GM21529 (cell line): ENCODE data around the gene GLIS2.

Experiments used
- ATAC-seq: cut with Tn5 transposase; IDR thresholded peaks from one replicate; pipeline ENCODE4 v1.9.1; 2021; ENCODE audit not compliant: unreplicated experiment

Gene GLIS2

DNA sequence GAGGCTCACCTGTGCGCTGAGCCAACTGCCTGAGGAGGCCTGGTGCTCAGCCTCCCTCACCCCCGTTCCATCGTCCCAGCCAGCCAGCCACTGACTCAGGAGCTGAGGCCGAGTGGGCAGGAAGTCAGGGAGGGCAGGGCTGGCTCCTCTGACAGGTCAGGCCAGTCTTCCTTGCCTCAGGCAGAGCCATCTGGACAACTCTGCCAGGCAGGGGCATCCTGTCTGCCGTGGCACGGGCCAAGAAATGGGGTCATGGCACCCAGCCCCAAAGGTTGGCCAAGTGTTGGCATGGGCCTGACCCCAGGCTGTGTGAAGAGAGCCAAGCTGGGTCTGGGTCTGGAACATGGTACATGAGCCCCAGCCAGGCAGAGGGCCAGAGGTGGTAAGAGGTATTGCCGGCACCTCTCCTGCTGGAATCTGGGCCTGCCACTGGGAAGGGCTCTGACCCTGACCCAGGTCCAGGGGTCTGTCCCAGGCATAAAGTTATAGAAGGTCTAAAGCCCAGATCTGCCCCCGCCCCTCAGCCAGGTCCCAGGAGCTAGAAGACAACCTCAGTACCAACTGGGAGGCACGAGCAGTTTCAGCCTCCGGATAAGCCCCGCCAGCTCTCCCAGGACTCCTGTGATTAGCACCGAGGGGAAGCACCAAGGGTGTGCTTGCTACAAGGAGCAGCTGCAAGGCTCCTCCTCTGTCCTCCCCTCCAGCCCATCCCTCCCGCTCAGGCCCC lies 53.3 kb downstream of the GLIS2 start:
- ATAC-seq, result no peak

DNA sequence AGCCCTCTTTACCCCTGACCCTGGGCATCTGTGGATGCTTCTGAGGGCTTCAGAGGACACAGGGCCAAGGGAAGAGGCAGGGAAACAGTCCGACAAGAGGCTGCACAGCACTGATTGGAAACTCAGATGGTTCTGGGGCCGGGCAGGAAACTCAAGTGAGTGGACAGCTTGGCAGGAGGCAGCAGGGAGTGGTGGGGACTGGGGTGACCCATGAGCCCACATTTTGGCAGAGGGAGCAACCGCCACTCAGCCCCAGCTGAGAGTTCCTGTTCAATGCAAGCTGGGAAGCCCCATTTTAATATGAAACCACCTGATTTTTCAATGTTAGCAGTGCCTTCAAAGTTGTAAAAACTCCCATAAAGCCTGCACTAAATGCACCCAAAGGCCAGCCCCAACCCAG lies 54.3 kb downstream of the GLIS2 start:
- no peak for ATAC-seq

DNA sequence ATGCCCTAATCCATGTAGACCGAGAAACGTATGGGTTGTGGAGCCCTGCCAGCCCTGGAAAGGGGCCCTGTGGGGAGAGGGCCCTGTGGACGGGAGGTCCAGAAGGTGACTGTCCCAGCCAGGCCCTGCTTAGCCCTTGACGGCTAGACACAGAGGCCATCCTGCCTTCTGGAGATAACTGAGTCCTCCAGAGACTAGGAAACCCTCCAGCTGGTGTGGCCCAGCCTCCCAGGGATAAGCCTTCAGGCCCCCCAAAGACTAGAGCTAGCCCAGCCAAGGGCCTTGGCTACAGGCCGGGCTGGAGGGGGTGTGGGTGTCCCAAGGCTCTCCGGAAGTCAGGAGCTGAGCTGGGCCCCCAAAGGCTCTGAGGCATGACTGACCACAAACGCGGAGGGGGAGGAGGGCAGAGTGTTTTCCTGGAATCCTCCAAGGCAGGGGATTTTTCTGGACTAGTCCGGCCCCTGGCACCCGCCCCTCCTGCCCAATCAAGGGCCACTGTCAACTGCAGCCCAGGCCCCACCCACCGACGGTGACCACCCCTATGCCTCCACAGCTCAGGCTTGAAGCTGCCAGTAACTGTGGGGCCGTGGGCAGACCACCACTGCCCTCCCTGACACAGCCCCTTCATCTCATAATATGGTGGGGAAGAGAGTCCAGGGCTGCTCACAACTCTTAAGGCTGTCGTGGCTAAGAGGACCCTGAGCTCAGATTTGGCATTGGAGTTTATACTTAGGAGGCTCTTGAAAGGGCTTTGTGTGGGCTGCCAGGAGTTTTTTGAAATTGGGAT lies 54.9 kb downstream of the GLIS2 start:
- ATAC-seq, result no peak

DNA sequence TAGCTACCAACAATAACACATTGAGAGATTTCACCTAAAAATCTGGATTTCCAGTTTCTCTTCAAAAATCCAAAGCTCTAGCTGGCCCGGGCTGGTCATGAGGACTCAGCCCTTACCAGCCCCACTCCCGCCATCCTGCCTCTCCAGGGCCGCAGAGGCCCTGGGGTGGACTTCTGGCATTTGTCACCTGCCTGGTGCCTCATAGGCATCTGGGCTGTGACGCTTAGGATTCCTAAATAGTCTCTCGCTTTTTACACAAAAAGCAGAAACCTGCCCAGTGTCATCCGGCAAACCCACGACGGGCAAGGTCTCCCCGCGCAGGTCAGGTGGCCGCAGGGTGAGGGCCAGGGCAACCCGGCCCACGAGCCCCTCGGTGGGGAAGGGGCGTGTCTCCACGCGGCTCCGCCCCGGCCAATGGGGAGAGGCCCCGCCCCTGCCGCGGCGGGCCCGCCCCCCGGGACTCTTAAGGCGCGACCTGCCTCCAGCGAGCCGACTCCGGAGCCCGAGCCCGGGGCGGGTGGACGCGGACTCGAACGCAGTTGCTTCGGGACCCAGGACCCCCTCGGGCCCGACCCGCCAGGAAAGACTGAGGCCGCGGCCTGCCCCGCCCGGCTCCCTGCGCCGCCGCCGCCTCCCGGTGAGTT lies 55.6 kb downstream of the GLIS2 start, which contains the start of gene VASN:
Gene VASN (plus strand): TSS at position 492 of the 644 bp plus-strand sequence. CDS start 9,030 bp downstream, outside the sequence.
- peak; percentile 76 for ATAC-seq

DNA sequence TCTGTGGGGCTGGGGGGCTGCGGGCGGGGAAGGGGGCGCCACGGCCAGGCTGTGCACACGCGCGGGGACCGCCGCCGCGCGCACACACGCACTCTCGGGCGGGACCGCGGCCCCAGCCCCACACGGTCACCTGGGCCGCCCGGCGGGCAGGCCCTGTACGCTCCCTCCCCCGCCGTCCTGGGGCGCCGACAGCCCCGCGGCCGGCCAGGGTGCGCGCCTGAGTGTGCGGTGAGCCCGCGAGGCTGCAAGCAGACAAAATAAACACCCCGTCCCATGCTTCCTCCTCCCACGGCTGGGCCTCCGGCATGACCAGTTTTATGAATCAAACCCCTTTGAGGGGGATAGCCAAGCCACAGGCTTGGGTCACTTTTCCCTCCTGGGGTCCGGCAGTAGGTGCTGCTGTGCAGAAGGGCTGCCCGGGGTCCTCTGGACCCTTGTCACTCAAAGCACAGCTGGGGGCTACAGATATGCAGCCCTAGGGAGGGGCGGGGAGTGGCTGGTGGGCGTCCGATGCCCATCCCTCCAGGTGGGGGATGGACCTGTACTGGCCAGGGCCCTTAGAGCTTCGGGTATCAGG lies 56.2 kb downstream of the GLIS2 start:
- peak; percentile 45 for ATAC-seq

DNA sequence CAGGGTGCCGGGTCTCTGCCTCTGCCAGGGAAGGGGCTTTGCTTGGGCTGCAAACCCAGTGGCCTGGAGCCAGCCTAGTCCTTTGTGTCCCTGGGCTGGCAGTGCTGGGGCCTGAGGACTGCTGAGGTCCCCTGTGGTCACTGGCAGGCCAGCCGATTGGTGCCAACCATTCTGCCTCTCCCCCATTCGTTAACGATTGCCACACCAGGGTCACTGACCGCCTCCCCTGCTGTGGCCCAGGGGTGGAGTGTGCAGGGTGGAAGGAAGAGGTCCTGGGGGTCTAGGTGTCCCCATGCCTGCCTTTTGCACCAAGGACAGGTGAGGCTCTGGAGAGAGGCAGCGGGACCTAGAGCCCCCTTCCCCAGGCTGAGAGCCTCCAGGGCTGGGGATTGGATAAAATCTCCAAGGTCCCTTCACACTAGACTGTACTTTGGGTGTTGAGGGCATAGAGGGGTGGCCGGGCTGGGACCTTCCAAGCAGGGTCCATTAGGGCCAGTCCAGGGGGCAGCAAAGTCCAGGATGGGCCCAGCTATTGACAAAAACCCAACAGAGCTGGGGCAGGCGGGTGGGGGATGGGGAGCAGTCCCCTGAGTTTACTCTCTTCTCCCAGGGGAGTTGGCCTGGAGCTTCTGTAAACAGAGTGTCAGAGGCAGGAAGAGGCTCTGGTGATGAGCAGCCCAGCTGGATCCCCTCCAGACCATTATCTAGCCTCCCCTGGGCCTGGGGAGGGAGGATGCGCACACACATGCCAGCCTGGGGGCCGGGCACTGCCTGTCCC lies 56.9 kb downstream of the GLIS2 start:
- no peak for ATAC-seq

DNA sequence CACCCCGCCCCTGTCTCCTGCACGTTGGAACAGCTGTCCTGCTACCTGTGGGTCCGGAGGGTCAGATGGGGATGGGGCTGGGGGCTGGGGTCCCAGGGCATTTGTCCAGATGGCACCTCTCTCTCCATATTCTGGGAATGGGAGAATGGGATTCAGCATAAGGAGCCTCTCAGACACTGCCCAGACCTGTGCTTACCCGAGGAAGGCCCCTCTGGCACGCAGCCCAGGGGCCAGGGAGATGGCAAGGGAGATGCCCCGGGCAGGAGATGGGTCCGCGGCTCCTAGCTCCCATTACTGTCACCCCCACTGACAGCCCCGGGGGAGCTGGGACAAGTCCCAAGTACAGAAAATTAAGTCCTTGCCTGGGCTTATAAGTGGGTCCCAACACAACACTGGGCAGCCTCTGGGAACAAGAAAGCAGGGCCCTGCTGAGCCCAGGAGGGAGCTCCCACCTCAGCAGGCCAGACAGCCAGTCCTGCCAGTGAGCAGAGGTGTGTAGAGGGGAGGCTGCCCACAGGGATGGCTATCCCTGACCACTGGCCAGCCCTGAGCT lies 57.6 kb downstream of the GLIS2 start:
- no peak for ATAC-seq

DNA sequence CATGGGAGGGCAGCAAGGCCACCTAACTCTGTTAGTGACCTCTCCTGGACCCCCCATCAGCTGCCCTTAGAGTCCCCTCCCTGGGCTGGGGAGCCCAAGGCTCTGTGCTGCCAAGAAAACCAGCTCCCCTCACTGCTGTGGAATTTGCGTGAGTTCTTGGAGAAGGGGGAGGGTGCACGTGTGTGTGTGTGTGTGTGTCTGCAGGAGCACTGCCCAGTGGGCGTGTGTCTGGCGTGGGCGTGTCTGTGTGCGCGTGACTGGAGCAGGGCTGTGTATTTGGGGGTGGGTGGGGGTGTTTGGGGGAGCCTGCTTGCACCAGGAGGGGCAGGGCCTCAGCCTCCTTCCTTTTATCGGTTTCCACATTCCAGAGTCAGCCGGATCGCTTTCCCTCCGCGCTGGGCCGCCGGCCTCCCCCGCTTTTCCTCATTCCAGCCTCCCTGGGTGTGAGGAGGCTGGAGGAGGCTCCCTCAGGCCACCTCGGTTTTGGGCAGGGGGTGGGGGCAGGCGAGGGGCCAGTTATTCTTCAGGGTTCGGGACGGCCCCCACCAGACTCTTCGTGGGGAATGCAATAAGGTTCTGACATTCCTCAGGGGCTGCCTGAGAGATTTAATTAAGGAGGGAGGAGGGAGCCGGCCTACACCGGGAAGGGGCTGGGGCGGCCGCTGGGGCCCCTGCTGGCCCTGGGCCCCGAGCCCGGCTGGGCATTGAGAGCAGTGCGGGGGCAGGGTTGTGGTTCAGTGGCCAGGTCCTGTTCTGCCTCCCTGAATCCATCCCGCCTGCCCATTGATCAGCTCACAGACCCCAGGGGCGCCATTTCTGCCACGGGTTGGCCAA lies 58.3 kb downstream of the GLIS2 start:
- no peak for ATAC-seq

DNA sequence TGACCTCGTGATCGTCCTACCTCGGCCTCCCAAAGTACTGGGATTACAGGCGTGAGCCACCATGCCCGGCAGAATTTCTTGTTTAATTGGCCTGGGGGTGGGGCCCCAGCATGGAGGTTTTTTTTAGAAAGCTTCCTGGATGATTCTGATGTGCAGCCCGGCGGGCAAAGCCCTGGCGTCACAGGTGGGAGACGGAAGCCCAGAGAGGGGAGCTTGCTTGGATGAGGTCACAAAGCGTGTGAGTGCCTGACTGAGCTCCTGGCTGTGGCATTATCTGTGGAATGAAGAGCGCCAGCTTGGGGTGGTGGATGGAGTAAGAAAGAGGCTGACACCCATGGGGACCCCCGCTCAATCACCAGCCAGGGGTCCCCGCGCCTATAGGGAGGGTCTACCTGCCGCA lies 59.9 kb downstream of the GLIS2 start:
- ATAC-seq, result no peak

DNA sequence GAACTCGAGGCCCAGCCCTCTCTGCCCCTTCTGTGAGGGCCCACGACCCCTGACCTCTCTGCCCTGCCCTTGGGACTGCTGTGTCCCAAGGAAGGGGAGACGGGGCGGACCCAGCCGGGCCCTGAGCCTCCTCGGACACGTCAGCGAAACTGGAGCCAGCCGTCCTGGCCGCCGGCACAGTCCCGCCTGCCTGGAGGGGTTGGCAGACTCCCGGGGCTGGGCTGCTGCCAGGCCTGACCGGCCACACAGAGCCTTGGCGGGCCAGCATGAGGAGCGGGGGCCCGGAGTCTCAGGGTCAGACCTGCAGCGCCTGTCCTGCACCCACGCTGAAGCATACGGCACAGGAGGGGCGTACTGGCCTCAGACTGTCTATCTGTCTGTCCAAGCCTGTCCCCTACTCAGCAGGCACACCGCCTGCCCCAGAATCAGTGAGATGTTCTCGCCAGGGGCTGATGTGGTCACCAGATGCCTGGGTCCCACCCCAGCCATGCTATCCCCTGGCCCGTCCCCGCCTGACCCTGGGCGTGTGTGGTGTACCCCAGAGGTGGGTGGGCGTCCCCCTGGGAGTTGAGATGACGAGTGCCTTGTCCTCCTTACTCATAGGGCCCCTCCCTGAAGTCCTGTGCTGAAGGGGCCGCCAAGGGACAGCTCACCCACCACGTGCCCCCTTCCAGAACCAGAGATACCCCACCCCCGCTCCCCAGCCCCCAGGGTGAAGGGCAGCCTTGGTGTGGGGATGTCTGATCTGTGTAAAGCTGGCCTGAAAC lies 60.4 kb downstream of the GLIS2 start:
- no peak for ATAC-seq

DNA sequence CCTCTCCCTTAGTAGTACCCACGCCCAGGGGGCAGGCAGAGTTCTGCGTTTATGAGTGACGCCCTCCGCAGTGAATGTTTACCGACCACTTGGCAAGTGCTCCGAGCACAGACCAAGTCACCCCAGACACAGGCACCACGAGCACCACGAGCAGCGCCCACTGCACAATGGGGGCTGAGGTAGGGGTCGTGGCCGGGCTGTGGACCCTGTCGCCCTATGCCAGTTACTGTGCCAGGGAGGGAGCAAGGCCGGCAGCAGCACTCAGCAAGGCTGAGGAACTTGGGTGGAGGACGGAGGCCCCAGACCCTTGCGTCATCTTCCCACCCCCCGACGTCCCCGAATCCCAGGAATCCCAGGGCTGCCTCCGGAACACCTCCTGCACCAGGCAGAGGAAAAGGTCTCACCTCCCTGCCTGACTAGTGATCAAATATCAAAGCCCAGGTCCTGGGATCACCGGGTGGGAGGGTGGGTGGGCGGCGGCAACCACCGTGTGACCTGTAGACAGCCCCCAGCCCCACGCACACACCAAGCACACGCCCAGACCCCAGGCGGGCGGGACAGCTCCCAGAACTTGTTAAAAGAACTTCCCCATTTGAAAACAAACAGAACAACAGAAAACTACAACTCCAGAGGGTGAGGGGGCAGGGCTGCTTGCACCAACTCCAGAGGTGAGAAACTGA lies 61.2 kb downstream of the GLIS2 start:
- ATAC-seq, result no peak

DNA sequence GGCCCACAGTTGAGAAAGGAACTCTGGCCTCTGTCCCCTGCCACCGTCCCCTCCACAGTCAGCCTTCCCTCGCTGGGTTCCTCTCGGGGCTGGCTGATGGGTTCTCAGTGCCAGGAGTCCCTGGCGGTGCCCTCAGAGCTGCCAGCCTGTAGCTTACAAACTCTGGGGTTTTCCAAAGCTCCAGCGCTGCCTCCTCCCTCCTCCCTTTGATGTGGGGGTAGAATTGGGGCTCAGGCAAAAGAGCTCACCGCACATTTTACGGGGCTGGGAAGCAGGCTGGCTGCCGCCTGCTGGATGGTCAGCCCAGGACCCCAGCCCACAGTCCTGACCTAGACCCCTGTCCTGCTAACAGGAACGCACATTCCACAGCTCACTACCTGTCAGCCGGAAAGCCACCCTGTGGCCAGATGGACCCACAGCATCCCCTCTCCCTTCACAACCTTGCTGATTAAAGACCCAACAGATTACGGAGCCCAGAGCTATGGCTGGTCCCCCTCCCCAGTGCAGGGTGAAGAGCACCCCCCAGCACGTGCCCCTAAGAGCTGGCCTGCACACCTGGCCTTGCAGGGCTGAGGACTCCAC lies 61.8 kb downstream of the GLIS2 start:
- no peak for ATAC-seq

DNA sequence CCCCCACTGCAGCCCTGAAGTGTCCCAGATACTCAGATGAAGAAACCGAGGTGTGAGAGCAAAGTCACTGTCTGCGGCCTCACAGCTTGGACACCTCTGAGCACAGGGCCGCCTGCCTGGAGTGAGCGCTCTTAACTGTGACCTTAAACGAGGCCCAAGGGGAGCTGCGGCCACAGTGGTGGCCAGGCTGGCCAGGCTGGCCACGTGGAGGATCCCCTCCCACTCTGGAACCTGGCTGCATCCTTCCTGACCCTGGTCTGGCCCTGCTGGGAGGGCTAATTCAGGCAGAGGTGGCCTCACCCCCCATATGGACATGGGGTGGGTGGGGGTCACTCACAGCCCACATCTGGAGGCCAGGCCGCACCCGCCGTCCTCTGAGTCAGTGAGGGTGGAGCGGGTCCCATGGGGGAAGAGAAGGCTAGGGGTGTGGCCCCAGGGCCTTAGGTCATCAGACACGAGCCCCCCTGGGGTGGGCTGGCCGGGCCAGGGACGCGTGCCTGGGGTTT lies 62.3 kb downstream of the GLIS2 start:
- no peak for ATAC-seq

DNA sequence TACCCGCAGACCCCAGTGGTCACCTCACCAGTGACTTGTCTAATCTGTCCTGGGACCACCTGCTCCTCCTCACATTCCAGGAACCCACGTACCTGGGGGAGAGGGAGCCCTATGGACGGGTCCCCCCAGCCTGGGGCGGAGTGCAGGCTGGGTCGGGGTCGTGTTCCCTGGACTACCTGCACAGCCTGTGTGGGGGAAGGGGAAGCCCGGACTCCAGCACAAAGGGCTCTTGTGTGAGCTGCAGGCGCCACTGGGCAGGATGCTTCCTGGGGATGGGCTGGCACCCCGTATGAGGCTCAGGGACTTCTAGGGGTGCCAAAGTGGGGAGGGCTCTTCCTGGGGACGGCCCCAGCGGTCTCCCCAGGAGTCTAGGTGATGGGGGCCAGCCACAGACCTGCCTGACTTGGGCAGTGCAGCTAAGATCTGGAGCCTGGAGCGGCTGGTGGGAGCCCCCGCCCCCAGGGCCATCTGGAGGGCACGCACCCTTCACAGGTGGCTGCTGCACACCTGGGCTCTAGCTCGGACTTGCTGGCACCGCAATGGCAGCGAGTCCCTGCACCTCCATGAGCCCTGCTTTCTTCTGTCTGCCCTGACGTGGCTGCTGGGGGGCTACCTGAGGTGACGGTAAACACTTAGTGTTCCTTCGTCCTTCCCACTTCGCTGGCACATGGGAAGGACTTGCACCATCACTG lies 63.3 kb downstream of the GLIS2 start:
- no peak for ATAC-seq

DNA sequence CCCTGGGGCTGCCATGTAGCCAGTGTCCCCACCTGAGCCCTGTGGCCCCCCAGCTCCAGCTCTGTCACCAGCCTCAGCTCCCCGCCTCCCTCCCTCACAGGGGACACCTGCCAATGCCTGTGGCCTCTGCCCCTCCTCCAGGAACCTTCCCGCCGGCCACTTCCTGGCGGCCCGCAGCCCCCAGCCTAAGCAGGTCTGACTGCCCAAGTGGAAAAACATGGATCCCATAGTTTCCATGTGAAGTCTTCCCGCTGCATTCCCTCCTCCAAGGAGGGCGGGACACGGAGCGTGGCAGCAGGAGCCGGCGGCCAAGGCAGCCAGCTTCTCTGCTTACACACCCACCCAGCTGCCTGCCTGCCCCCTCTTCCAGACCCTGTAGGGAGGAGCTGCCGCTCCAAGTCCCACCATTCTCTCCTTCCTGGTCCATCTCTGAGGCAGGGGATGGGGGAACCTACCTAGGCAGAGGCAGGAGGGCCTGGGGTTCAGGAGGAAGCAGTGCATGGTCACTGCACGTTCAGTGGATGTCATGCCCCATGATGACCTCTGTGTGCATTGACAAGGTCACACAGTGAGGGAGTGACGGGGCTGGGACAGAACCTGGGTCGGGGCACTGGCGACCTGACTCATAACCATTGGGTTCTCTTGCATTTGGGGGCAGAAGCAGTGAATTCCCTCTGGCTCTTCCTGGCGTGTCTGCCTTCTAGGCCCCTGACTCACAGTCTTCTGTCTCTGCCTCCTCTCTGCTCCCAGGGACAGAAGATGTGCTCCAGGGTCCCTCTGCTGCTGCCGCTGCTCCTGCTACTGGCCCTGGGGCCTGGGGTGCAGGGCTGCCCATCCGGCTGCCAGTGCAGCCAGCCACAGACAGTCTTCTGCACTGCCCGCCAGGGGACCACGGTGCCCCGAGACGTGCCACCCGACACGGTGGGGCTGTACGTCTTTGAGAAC lies 64.5 kb downstream of the GLIS2 start:
- no peak for ATAC-seq
